ENCODE data around the gene WWOX.

WWOX gene

DNA sequence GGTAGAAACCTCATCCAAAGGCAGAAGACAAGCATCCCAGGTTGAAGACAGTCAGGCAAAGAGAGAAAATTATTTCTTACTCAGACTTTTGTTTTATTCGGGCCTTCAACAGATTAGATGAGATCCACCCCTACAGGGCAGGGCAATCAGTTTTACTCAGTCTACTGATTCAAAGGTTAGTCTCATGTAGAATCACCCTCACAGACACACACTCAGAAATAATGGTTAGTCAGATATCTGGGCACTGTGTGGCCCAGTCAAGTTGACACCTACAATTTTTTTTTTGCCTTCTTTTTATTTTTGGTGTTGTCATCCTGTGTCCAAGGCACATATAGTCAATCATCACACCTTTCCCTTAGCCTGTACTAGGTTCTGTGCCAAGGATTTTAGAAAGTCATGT lies 729.8 kb downstream of the WWOX start:
- no peak for DNase-seq

DNA sequence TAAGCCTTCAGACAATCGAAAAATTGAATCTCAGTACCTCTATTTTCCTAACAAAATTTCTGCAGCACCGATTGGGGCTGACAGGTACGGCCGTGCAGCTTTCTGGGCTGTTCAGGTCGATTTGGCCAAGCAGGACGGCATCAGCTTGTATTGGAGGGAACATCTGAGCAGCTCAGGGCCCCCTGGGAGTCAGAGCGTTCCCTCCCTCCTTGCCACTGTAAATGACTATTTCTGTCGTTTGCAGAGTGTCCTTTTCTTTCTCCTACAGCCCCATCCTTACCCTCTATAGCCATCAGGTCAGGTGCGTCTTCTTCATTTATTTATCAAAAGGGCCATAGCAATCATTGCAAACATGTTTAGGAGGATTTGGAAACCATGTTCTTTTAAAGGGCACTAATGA lies 731.1 kb downstream of the WWOX start:
- DNase-seq: no peak

DNA sequence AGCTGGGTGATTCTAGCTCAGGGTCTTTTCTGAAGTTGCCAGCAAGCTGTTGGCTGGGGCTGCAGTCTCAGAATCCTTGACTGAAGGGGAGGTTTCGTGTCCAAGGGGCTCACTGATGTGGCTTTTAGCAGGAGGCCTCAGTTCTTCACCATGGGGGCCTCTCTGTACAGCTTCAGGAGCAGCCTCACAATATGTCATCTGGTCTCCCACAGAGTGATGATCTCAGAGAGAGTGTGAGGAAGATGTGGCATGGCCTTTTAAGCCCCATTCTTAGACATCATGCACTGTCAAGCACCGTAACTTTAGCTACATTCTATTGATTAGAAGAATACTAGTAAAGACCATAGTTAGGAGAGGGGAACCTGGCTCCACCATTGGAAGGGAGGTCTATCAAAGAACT lies 732.6 kb downstream of the WWOX start:
- no peak for DNase-seq

DNA sequence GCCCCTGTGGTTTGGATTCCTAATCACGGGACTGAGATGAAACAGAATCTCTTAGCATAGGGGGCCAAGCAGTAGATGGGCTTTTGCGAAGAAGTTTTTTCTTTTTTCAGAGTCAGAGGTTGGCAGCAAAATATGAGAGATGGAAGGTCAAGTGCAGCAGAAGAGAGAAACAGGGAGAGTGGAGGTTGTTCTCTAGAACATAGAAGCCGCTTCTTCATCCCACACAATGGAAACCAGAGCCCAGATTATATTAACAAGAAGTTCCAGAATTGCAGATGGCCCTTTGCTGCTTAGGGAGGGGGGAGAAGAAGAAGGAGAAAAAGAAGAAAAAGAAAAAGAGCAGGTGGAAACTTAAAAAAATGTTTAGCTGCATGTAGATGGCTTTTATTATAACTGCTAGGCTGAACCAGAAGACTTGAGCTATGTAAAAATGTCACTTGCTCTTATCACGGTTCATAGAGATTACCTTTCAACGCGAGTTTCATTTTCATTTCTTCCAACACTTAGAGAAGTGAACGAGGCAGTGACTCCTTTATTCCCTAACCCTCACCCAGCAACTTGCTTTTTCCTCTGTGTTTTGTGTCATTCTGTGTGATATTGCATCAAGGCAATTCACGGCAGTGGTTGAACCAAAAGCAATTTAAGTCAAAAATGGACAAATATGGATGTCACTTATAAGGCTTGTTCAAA lies 737.5 kb downstream of the WWOX start:
- no peak for DNase-seq

DNA sequence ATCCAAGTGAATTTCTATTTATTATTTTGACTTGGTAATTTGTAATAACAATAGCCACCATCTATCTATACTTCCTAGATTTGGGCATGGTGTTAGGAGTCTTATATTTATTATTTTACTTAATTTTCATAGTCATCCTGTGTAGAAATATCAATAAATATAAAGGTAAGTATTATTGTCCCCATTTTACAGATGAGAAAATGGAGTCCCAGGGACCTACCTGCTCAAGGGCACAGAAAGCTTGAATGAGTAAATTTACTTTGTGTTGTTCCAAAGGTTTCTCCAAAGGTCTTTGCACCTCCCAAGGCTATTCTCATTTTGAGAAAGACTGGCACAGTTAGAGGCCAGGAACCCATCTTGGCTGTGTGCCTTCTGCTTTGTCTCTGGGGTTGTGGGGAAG lies 738.3 kb downstream of the WWOX start:
- DNase-seq: no peak

DNA sequence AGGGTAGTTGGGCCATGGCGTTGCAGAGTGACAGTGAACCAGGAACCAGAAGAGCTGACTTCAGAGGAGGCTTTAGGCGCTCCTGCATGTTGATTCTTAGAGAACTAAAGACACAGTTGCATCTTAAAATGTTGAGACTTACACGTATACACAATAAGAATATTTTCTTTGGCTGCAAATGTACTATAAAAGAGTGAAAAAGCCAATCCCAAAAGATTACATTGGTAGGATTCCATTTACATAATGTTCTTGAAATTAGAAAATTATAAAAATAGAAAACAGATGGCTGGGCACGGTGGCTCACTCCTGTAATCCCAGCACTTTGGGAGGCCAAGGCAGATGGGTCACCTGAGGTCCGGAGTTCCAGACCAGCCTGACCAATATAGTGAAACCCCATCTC lies 738.8 kb downstream of the WWOX start:
- no peak for DNase-seq

DNA sequence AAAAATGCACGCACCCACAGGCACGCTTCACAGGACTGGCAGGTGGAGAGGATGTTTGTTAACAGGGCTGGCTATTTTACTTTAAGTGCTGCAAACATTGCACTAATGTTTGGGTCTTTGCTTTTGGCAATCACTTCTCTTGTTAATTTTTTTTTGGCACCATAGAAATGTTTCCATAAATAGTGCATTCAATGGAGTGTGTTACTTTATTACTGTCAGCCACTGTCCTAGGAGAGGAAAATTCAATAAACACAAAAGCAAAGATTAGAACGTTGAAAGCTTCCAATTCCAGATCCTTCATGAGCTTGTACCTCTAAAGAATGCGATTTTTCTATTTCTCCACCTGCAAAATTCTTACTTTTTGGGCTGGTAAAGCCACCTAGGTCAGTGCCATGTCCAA lies 743.5 kb downstream of the WWOX start:
- no peak for DNase-seq

DNA sequence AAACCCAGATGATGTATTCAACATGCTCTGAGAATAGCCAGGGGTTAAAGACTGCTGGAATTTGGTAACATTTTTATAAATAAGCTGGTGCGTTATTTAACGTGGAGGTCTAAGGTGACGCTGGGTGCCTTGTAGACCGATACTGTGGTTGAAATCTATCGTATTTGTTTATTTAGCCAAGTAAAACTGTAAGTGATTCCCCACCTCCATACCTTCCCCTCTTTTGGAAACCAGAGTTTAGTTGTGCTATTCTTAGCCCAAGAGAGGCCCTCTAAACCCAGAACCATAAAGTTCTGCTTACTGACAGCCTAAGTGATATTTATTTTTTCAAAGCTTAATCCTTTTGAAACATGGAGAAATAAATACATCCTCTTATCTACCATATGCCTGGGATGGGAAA lies 744.5 kb downstream of the WWOX start:
- no peak for DNase-seq

DNA sequence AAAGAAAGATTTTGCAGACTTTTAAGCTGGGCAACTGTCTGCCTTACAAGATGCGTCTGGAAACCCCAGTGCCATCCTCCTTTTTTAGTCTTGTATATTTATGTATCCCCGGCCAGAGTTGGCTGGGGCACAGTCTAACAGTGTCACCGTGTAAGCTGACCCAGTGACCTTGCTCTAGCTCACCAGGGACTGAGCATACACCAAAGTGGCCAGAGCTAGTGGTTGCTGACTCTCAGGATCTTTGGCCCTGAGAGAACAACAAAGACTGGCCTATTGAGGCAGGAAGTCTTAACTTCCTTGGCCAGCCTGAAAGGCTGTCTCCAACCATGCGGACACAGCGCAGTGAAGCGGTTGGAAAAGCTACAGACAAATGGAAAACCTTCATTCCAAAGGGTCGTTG lies 745.2 kb downstream of the WWOX start:
- DNase-seq: peak; percentile 30

DNA sequence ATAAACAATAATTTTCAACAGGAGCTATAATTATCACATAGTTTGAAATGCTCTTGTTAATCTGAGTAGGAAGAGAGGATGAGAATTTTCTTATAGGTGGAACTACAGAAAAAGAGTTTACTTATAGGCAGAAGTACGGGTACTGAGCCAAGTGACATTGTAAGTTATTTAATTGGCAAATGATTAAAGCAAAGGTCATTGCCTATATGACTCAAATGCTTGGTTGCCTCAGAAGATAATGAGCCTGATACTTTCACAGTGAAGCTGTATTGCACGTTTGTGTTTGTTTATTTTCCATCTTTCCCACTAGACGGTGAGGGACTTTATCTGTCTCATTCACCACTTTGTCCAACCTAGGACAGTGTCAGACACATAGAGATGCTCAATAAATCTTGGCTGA lies 751.8 kb downstream of the WWOX start:
- DNase-seq: no peak

DNA sequence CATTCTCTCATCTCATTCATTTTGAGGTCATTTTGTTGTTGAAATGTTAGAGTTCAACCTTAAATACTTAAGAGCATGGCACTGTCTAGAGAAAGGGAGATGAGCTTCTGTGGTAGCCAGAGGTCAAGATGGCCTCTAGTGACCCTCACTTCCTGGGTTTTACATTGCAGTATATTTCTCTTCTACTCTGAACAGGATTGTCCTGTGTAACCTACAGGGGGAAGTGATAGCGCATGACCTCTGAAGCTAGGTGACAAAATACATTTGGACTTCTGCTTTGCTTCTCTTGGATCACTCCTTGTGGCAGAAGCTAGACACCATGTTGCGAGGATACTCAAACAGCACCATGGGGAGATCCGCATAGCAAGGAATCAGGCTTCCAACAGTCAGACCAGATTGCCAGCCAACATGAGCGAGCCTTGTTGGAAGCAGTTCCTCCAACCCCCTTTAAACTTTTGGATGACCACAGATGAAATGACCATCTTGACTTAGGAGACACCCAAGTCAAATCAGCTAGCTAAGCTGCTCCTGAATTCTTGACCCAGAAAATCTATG lies 752.7 kb downstream of the WWOX start:
- no peak for DNase-seq

DNA sequence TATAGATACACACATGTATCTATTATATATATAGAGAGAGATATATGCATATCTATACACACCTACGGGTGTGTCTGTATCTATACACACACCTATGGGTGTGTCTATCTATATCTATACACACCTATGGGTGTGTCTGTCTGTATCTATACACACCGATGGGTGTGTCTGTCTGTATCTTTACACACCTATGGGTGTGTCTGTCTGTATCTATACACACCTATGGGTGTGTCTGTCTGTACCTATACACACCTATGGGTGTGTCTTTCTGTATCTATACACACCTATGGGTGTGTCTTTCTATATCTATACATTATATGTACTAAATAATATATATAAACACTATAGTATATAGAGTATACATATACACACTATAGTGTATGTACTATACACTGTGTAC lies 762.6 kb downstream of the WWOX start:
- no peak for DNase-seq

DNA sequence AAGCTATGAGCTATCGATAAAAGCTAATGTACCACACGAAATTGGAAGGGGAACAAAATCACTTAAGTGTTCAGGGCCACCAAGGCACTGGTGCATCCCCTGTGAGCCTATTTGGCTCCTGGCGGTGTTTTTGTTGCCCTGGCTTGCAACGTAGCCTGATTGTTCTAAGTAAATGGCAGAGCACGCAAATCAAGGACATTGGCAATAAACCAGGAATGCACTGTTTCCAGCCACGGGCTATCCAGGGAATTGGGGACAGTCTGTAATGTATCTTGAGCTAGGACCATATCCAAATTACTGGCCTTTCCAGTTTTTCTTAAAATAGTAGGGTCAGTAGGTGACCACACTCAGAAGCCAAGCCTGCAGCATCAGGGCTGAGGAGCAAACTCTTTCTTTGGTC lies 767.1 kb downstream of the WWOX start:
- no peak for DNase-seq

DNA sequence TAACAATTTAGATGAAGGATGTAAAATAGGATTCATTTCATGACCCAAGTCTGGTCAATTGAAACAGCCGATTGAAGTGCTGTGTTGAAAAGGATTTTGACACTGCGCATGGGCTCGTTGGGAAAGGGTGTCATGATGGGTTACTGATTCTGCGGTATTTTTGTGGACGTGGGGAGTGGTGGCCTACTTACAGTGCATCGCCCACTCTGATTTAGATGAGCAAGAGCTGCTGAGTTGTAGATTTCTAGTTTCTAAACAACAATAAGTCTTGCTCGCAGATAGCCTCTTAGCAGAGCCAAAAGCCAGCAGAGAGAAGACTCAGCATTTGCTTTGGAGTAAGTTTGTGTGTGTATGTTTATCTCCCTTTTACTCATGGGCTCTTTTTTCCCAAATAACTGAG lies 770.0 kb downstream of the WWOX start:
- no peak for DNase-seq

DNA sequence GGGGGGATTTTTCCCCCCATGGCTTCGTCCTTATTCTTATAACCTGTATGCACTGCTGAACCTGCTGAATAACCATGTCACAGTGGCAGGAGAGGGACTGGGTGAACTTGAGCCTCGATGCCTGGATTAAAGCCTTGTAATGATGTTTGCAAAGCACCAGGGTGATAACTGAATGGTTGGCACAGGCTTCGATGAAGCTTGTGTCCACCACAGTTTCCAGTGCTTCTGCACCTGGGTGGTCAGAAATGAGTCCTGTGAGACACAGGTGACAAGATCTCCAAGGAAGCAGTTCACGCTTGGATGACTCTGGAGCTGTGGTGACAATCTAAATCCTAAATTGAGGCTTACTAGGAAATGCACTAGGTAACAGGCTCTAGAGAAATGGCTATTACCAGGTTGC lies 771.8 kb downstream of the WWOX start:
- no peak for DNase-seq

DNA sequence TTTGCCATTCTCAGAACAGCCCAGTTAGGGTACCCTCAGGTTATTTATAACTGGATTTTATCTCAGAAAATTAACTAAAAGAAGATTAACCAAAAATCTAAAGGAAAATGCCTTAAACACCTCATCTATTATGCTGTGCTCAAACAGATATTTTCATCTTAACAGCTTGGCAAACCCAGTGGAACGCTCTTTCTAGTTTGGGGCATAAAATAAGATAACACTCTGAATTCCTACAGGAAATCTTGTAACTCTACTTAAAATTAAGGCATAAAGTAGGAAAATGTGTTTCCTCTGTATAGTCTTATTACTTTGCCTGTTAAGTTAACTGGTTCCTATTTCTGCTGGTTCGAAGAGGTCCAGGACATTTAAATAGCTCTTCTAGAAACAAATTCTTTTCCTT lies 777.2 kb downstream of the WWOX start:
- DNase-seq: no peak

DNA sequence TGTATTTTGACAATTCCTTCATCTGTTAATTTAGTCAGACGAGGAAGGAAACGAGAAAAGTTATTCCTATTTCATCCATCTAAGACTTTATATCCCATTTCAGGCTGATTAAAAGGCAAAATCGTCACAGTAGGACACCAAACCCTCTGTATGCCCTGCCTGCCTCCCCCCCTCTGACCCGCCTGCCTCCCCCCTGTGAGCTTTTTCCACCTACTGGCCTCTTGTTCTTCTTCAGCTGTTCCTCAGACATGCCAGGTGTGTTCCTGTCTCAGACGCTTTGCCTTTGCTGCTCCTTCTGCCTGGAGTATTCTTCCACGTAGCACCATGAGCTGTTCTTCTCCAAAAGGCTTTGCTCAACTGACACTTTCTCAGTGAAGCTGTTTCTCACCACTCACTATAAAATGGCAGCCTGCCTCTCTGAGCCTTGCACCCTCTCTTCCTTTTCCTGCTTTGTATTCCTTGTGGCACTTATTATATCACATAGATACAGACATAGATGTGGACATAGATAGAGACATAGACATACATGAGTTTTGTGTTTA lies 777.7 kb downstream of the WWOX start:
- DNase-seq: no peak

DNA sequence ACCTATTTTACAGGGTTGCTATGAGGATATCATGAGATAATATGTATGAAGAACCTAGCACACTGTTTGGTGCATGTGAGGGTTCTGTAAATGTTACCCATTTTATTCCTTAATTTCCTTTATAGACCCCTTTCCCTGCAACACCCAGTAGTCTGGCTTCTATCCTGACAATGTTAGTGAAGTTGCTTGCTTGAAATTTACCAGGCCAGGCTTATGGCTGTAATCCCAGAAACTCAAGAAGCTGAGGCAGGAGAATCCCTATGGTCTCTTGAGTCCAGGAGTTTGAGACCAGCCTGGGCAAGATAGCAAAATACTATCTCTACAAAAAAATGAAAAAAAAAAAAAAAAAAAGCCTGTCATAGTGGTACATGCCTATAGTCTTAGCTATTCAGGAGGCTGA lies 779.1 kb downstream of the WWOX start:
- no peak for DNase-seq

DNA sequence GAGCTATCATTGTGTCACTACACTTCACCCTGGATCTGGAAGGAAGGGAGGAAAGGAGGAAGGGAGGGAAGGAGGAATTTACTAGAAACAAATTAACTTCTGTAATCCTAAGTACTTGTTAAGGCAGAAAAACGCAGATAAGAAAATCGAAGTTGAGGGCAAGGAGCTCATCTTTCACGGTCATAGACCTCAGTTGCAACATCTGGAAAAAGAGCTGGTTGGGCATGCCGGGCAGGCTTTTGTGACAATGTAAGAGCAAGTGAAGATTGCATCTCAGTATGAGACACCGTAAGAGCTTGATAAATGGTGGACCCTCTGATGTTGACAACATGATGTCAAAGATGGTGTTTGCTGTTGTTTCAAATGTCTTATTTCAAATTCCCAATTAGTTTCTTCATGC lies 779.6 kb downstream of the WWOX start:
- no peak for DNase-seq

DNA sequence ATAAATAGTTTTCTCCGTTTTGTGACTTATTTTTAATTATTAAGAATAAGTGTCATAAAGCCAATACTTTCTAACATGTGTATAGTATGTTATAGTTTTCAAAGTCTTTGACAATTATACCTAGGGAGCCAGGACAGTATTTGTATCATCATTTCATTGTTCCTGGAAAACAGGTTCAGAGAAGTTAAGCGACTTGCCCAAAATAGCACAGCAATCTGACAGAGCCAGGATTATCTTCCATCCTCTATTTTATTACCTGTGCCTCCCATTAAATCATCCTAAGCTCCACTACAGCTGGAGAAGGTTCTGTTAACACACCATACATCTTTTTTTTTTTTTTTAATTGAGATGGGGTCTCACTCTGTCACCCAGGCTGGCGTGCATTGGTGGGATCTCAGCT lies 782.7 kb downstream of the WWOX start:
- DNase-seq: no peak

DNA sequence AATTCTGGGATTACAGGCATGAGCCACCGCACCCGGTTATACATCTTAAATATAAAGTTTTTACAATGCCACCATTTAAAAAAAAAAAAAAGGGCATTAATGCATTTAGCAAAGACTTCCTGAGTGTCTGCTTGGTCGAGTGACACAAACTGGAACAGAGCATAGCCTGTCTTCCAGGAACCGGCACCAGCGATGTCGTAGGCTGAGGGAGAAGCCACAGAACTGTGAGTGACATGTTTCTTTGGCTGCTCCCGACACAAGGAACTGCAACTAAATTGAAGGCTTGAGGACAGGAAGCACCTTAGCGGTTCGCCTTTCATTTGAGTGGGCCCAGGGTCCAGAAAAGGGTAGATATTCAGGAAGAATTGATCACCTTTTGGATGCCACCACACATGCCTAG lies 783.3 kb downstream of the WWOX start:
- no peak for DNase-seq

DNA sequence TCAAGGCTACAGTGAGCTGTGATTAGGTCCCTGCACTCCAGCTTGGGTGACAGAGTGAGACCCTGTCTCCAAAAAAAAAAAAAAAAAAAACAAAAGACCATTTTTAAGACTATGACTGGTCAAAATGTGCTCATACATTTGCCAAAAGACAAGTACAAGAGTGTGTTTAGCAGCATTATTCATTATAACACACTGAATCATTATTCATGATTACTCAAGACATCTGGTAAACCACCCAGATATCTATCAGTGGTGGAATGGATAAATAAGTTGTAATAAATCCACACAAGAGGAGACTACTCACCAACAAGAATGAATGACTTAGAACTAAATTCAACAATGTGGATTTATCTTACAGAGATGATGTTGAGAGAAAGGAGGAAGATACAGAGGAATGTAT lies 784.8 kb downstream of the WWOX start:
- DNase-seq: no peak

DNA sequence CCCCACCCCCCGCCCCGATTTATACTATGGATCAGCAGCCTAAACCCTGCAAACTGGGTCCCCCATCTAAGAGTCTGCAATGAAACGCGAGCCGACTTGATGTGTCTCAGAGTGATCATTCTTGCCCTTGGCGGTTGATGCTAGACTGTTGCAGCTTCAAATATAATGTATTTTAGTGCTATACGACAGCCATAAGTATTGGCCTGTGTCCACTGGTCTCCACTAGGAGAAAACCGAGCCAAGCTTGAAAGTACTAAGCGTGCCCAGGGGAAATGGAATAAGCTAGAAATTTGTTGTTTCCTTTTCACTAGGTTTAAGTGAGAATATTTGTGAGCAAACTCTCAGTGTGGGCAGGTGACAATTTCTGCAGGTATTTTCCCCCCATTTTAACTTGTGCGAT lies 789.9 kb downstream of the WWOX start:
- DNase-seq: peak; percentile 32

DNA sequence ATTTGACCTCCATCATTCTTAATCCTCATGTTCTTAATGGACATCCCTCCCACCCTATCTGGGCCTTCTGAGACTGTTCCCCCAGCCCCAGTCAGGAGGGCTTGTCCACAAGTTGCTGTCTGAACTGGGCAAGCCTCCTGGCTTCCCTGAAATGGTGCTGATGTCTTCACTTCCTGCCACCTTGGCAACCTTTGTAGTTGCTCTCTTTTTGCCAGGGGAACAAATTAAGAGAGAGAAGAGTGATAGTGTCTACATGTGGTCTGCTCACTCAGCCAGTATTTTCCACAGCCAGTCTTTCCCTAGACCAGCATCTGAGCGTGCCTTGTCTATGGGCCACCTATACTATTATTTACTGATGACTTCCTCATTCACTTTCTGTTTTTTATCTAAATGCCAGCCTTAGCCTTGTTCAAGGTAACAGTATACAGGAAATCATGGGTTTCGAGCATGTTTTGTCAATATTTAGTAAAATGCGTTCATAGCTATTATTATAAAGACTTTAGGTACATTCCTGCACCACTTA lies 791.0 kb downstream of the WWOX start:
- no peak for DNase-seq

Measured in femur (tissue), 1 donor.